GM12872 (cell line): ENCODE results near the gene RASGEF1C.

Experiments used
- CTCF ChIP-seq: IDR thresholded peaks from 3 replicates; pipeline ENCODE4 v1.5.1; 2011; ENCODE audit warnings: low read depth, mild to moderate bottlenecking, low read length, moderate library complexity; ENCODE audit not compliant: insufficient read depth

RASGEF1C gene

GRCh38 chr5:180137401-180138213 lies 71.4 kb downstream of the RASGEF1C start:
- no peak for TF ChIP-seq CTCF

GRCh38 chr5:180136630-180137381 lies 72.2 kb downstream of the RASGEF1C start:
- TF ChIP-seq CTCF, result no peak

- TF ChIP-seq CTCF, result no peak
These were observed 72.9 kb downstream of the RASGEF1C start for GRCh38 chr5:180135967-180136629.

GRCh38 chr5:180135128-180135955 lies 73.7 kb downstream of the RASGEF1C start:
- no peak for TF ChIP-seq CTCF

- TF ChIP-seq CTCF, result no peak
These were observed 75.0 kb downstream of the RASGEF1C start for GRCh38 chr5:180133971-180134508.

- TF ChIP-seq CTCF, result no peak
These were observed 75.5 kb downstream of the RASGEF1C start for GRCh38 chr5:180133551-180133950.
